ENCODE measurements around the gene TBC1D22A. TPM values are rescaled to one million over a fixed set of nuclear protein-coding genes. Genes with fewer than 3 reads are reported as not detected.

Gene TBC1D22A
- polyA plus RNA-seq, 1 of the 3 experiments (the other 2 are of a cell fraction): 16.5 TPM

DNA sequence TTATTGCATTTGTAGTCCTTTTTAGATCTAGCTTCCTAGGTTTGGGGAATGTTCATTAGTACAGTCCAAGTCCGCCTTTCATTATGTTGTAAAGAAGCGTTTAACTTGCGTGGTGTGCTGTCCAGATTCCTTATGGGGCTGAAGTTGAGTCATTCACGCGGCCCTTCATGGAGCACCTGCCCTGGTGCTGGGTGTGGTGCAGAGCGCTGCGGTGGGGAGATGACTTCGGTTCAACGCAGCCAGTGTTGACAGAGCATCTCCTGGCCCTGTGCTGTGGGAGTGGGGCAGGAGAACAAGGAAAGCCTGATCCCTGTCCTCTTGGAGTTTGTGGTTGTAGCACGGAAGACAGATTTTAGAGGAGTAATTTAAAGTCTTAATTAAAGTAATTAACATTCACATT is 152.0 kb downstream of the TBC1D22A start:
- Histone ChIP-seq H3K4me3 (ENCODE audit: low read depth in 2 of 2, low read length in 1 of 2) (no peak overlapping the region), H3K4me1 (ENCODE audit: control insufficient read depth in 1 of 2, insufficient read depth in 2 of 2, low read depth in 1 of 2, low read length in 1 of 2) (no peaks in the 10 kb centered on the region), H4K20me1 (ENCODE audit: insufficient read depth) (no peaks in the 10 kb centered on the region), H3F3A (replicated peaks; ENCODE audit: insufficient read depth) (no peaks in the 10 kb centered on the region), H2AFZ (ENCODE audit: low read depth) (no peak overlapping the region), H3K9ac (no peak overlapping the region), H3K36me3 (replicated peaks in 1 of 2; ENCODE audit: control insufficient read depth in 1 of 2, insufficient read depth in 2 of 2, low read length in 1 of 2) (peaks cover 2 to 6% of the 10 kb centered on the region in 2 experiments), H3K27me3 (ENCODE audit: insufficient read depth) (no peaks in the 10 kb centered on the region), H3K79me2 (ENCODE audit: insufficient read depth) (no peaks in the 10 kb centered on the region), H3K27ac (ENCODE audit: low read depth in 2 of 2, low read length in 1 of 2) (no peak overlapping the region), H3K4me2 (no peak overlapping the region), H3K9me3 (no peaks in the 10 kb centered on the region), H3K9me2 (no peaks in the 10 kb centered on the region)
- 87% methylated on average over 10 of the region's 10 CpGs for WGBS (ENCODE audit: low lambda C conversion rate)
- ChIA-PET CTCF (no interaction called here), POLR2A (no interaction called here)
- TF ChIP-seq FOXJ3 (CRISPR knock-in tag; IDR thresholded peaks at IDR 0.05) (no peak), TEAD4 (IDR thresholded peaks at IDR 0.05; ENCODE audit: borderline replicate concordance, insufficient read depth) (no peak), NRF1 (IDR thresholded peaks at IDR 0.05; ENCODE audit: low read depth, low read length) (no peak), RAD21 (IDR thresholded peaks at IDR 0.05; ENCODE audit: low read length) (no peak), SMC3 (IDR thresholded peaks at IDR 0.05; ENCODE audit: low read depth, low read length) (no peak)
- TF ChIP-seq, protein P1, sequence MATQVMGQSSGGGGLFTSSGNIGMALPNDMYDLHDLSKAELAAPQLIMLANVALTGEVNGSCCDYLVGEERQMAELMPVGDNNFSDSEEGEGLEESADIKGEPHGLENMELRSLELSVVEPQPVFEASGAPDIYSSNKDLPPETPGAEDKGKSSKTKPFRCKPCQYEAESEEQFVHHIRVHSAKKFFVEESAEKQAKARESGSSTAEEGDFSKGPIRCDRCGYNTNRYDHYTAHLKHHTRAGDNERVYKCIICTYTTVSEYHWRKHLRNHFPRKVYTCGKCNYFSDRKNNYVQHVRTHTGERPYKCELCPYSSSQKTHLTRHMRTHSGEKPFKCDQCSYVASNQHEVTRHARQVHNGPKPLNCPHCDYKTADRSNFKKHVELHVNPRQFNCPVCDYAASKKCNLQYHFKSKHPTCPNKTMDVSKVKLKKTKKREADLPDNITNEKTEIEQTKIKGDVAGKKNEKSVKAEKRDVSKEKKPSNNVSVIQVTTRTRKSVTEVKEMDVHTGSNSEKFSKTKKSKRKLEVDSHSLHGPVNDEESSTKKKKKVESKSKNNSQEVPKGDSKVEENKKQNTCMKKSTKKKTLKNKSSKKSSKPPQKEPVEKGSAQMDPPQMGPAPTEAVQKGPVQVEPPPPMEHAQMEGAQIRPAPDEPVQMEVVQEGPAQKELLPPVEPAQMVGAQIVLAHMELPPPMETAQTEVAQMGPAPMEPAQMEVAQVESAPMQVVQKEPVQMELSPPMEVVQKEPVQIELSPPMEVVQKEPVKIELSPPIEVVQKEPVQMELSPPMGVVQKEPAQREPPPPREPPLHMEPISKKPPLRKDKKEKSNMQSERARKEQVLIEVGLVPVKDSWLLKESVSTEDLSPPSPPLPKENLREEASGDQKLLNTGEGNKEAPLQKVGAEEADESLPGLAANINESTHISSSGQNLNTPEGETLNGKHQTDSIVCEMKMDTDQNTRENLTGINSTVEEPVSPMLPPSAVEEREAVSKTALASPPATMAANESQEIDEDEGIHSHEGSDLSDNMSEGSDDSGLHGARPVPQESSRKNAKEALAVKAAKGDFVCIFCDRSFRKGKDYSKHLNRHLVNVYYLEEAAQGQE (IDR thresholded peaks at IDR 0.05; ENCODE audit: low read depth, low read length): no peak
- no peak for DNase-seq

DNA sequence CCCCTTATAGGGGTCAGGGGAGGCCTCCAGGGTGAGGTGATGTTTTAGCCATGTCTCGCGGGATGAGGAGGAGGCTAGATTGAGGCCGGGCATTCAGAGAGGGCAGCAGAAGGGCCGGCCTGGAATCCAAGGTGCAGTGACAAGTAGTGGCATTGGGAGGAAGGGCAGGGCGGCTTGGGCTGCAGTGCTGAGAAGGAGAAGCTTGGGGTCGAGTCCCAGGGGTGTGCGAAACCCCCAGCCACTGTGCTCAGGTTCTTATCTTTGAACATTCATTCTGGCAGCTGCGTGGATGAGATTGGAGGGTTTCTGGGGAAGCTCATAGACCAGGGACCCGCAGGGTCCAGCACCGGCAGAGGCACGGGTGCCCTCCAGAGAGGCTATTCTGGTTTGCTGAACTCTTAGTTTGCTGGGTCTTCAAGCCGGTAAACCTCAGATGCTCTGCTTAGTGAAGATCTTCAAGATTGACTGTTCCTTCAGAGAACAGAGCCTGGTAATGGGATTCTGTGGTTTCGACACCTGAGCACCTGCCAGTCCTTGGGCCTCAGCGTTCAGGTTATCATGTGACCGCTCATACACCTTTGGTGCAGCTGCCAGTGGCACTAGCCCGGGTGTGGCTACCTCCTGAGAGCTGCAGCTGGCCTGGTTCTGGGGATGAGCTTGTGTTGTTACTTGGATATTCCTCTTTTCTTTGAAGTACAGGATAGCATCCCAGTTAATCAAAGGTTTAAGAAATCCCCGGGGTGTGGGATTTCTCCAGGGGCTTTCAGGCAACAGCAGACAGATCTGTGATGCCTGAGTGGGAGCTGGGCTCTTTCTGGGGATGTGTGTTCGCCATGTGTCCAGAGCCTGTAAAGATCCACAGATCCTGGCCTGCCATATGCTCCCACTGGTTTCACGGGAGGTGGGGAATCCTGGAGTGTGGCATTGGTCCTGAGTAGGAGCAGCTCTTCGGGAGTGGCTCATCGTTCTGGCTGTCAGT is 152.8 kb downstream of the TBC1D22A start:
- H3K4me1 ChIP-seq (ENCODE audit: control insufficient read depth in 1 of 2, insufficient read depth in 2 of 2, low read depth in 1 of 2, low read length in 1 of 2): no peaks in the 10 kb centered on the region
- no peaks in the 10 kb centered on the region for H3F3A ChIP-seq (replicated peaks; ENCODE audit: insufficient read depth)
- no peaks in the 10 kb centered on the region for H3K9me2 ChIP-seq
- TF ChIP-seq GATA2 (CRISPR knock-in tag; IDR thresholded peaks at IDR 0.05) (no peak), YY1 (IDR thresholded peaks at IDR 0.05; ENCODE audit: low read depth) (no peak), FOXM1 (IDR thresholded peaks at IDR 0.05; ENCODE audit: low read depth) (no peak), SMC3 (IDR thresholded peaks at IDR 0.05; ENCODE audit: low read depth, low read length) (no peak), SIN3A (IDR thresholded peaks at IDR 0.05; ENCODE audit: borderline replicate concordance, low read depth, low read length) (no peak), USF1 (IDR thresholded peaks at IDR 0.05; ENCODE audit: borderline replicate concordance, low read depth) (no peak)
- TF ChIP-seq, protein P1 (IDR thresholded peaks at IDR 0.05; ENCODE audit: low read depth, low read length): no peak
- ChIA-PET POLR2A (no interaction called here), CTCF (no interaction called here)
- no peaks in the 10 kb centered on the region for H3K27me3 ChIP-seq (ENCODE audit: insufficient read depth)
- H3K9me3 ChIP-seq: no peaks in the 10 kb centered on the region
- no peaks in the 10 kb centered on the region for H3K79me2 ChIP-seq (ENCODE audit: insufficient read depth)
- no peak overlapping the region for H3K27ac ChIP-seq (ENCODE audit: low read depth in 2 of 2, low read length in 1 of 2)
- no peak overlapping the region for H3K4me3 ChIP-seq (ENCODE audit: low read depth in 2 of 2, low read length in 1 of 2)
- H2AFZ ChIP-seq (ENCODE audit: low read depth): no peak overlapping the region
- H3K4me2 ChIP-seq: no peak overlapping the region
- peaks cover 2 to 6% of the 10 kb centered on the region in 2 experiments for H3K36me3 ChIP-seq (replicated peaks in 1 of 2; ENCODE audit: control insufficient read depth in 1 of 2, insufficient read depth in 2 of 2, low read length in 1 of 2)
- DNase-seq: no peak
- H3K9ac ChIP-seq: no peak overlapping the region
- H4K20me1 ChIP-seq (ENCODE audit: insufficient read depth): no peaks in the 10 kb centered on the region
- 92% methylated on average over 15 of the region's 21 CpGs for WGBS (ENCODE audit: low lambda C conversion rate)
